HG02943 (cell line): ENCODE results near the gene DNMT3A.
A peak's percentile ranks its signal among the peaks of the same experiment; 100 is the strongest.

Experiments used
- ATAC-seq: cut with Tn5 transposase; IDR thresholded peaks from one replicate; pipeline ENCODE4 v1.9.1; 2021; ENCODE audit warnings: mild to moderate bottlenecking, low read depth, moderate library complexity; ENCODE audit not compliant: unreplicated experiment

The DNMT3A gene

DNA sequence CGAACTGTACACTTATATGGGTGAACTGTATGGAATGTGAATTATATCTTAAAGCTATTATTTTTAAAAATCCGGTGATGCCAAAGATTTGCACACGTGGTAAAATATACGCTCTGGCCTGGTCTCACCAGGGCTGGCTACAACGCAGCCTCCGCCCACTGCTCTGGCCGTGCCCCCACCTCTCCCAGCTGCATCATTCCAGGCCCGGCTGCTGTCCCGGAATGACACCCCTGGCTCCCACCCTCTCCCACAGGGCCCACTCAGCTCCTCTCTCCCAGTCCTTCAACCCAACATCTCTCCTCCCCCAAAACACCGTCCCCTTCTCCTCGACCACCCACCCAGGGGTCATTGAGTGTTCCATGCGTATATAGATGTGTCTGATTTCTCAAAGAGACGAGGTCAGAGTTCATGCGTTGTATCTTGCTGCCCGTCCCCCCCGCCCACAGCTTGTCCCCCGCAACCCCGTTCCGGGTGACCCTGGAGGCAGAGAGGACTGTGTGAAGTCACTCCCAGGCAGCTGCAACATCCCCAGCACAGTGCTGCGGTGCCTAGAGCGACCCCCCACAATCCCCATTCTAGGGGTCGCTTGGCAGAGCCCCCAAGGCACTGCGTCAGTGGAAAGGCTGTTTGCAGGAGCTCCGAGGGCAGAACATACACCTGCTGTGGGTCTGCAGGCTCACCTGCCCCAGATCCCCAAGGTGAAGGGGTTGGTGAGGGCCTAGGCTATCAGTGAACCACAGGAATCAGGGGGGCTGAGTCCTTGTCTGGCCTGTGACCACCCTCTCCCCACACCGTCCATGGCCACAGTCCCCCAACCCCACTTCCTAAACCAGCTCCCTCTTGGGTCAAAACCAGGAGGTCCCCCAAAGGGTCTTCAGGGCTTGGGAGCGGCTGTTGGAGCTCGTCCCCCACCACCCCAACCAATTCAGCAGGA lies 13.3 kb downstream of the DNMT3A start:
- no peak for ATAC-seq

DNA sequence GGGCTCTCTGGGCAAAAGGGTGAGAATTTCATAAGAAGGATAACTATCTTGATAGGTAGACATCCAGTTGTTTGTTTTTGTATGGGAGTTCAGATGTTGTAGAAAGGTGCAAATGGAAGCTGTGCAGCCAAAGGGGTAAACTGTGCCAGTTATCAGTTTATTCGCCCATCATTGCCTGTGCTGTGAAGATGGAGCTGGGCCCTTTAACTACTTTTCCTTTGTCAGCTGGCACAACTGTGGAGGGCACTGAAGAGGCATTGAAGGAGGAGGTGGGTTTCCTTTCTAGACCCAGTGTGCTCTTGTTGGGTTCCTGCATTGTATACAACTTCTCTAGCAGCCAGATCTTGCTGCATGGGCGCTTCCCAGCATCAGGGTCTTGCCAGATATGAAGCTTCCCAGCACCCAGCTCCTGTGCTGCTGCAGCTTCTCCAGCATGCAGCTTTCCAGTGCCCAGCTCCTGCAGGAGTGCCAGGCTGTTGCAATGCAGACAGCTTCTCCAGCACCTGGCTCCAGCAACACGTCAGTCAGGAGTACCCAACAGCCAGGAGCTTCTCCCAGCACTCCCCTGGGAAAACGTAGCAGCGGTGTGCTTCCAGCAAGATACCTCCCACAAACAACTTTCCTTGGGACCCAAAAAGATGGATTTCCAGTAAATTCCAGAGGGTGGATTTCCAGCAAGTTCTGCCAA lies 15.3 kb downstream of the DNMT3A start:
- no peak for ATAC-seq

- no peak for ATAC-seq
Measured at GRCh38 chr2:25324905-25325592, 16.7 kb downstream of the DNMT3A start.

GRCh38 chr2:25324251-25324650 lies 17.5 kb downstream of the DNMT3A start:
- ATAC-seq = no peak

- ATAC-seq = no peak
Measured at GRCh38 chr2:25323610-25324189, 18.0 kb downstream of the DNMT3A start.

DNA sequence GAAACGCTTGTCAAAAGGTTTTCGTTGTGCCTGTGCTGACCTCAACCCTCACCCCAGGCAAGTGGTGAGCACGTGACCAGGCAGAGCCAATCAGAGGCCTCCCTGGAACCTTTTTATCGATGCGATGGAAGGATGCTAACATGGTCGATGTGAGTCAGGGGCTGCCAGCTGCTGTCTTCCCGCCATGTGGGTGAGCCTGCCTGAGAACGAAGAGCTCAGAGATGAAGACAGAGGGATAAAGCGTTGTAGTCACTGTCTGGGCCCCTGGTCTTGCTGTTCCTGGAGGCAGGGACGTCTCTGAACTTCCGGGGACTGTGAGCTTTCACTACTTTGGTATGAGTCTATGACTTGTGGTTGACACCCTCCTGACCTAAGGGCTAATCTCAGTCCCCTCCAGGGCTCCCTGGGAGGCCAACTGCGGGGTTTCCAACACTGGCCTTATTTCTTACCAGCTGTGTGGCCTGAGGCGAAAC lies 18.6 kb downstream of the DNMT3A start:
- ATAC-seq = no peak

GRCh38 chr2:25322312-25322711 lies 19.4 kb downstream of the DNMT3A start:
- no peak for ATAC-seq

DNA sequence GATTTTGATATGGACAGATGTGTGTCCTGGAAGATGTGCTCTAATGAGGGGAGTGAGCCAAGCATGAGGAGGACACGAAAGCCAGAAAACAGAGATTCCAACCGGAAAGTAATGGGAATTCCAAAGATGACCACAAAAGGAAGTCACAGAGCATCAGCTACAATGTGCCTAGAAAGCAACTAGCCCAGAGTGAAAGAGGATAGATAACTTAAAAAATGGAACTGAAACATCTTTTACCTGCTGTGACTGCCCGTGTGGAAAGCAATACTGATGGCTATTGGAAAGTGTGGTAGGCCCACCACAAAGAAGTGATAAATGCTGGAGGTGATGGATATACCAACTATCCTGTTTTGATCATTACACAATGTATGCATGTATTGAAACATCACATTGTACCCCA lies 21.6 kb downstream of the DNMT3A start:
- ATAC-seq = no peak

DNA sequence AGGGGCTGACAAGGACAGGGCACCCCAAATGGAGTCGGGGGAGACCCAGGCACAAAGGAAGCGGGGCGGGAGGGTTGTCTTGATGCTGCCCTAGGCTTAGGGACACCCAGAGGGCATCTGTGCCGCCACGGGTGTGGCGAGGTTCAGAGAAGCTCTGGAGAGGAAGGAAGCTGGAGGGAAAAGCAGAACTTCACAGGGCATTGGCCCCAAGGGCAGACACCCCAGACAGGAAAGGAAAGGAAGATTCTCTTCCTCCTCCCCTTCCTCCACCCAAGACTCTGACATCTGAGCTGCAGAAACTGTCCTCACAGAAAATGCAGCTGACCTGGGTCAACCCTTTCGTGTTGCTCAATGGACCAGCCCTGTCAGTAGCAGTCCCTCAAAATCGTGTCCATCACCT lies 25.6 kb downstream of the DNMT3A start:
- ATAC-seq = no peak

DNA sequence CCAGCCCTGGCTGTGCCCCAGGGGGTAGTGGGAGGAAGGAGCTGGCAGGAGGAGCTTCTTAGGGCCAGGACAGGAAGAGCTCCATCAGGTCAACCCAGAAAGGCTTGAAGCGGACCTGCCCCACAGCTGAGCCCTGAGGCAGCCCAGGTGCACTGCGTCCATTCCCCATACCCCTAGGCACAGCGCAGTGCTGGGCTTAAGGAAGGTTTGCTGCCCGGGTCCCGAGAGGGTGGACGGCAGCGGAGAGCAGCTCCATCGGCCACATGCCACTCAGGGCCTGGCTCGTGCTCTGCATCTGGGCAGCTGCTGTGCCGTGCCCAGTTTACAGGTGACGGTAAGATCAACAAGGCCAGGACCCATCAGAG lies 26.4 kb downstream of the DNMT3A start:
- no peak for ATAC-seq

DNA sequence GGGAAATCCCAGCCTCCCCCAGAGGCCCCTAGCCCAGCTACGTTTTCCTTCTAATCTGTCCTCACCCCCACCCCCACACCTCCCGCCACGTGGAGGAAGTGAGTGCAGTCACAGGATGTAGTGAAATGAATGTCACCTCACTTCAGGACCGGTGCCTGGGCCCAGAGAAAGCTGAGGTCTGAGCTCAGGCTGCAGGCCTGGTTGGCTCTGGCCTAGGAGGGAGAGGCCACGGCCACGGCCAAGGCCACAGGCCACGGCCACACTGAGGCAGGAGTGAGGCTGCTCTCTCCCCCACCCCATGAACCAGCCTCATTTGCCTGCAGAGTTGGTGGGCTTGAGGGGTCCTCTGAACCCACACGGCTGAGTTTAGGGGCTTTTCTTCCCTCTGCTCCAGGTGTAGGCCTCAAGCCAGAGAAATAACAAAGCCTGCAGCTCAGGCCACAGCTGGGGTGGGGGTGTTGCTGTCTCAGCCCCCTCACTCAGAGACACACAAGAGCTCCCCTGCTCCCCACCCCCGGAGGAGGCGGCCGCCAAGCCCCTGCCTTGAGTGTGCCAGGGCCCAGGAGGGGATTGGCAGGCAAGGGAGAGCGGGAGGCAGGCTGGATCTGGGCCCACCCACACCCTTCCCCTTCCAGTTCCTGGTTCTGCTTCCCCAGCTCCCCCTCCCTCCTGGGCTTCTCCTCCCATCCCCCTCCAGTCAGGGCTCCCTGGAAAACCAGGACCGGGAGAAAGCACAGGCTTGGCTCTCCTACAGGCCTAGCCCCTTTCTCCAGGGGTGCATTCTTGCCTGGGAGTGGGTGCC lies 27.0 kb downstream of the DNMT3A start:
- ATAC-seq = peak; percentile 63

DNA sequence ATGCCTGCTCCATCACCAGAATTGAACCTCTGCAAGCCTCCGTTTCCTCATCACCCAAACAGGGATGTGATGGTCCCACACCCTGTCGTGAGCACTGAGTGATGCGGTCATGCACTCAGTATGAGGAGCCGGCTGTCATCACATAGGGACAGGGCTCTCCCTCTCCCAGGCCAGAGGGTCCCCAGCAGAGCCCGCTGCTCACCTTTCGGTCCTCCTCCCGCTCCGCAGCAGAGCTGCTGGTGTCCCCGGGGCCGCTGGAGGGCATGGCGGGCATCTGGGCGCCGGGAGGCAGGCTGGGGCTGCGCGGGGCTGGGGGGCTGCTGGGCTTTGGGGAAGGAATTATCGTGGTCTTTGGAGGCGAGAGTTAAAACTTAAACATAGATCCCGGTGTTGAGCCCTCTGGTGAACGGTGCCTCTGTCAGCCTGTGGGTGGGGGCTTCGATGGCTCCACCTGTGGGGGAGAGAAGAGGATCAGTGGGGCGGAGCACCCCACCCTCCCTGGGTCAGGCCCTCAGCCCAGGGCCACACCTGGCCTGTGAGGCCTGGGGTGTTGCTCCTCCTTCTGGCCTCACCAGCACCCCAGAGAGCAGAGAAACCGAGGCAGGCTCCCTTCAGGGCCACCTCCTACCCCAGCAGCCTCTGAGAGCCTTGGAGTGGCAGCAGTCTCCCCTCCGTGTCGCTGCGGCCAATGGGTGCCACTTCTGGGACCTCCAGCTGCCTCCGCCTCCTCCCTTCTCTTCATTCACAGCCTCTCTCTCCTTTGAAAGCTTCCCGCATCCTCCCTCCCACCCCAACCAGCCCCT lies 27.8 kb downstream of the DNMT3A start:
- ATAC-seq = no peak

DNA sequence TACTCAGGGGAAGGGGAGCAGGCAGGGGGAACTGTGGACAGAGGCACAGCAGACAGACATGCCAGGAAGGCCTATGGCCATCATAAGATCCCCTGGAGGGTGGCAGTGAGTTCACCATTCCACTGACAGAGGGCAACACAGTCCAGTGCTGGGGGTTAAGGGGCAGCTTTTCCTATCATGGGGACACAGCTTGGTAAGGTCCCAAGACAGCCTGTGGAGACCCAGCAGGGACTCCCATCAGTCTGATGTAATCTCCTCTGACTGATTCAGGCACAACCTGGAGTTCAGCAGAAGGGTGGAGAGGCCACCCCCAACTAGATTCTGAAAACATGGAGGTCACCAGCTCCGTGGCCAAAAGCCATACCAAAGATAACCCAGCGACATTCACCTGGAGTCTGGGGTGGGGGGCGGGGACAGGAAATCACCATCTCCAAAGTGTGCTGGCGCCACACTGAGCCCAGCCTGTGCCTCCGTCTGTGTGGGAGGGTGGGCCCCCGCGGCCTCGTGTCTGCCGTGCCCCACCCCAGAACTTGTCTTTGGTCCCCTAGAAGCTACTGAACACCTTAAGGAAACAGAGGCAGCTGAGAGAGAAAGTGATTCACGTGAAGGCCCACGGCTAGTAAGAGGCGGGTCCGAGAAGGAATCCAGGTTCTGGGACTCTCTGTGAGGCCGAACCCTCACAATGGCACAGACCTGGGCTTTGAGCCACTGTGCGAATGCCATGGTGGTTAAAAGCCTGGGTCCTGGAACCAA lies 28.6 kb downstream of the DNMT3A start:
- no peak for ATAC-seq

DNA sequence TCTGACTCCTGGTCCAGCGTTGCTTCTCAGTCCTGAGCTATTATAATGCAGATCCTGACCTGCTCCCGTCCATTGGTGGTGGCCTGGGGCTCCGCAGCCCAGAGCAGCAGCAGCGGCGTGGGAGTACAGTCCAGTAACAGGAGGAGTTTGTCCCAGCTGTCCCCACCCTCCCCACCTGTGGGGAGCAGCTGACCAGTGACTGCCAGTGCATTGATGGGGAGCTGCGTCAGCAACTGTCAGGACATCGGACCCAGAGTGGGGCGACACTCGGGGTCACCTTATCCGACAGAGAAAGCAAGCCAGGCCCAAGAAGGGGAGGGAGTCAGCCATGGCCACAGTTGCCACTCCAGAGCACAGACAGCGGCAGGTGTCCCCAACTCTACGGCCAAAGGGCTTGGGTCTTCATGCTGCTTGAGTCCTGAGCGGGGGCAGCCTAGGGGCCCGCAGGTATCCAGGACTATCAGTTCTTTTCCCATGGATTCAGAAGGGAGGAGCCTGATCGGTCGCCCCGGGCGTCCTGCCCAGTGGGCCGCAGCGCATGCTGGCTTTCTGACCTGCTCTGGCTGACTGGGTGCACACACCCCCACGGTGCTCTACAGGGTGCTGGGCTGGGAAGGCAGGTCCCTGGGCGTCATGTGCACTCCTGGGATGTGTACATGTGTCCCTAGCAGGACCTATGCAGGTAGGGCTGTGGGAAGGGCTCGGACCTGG lies 29.7 kb downstream of the DNMT3A start:
- no peak for ATAC-seq

DNA sequence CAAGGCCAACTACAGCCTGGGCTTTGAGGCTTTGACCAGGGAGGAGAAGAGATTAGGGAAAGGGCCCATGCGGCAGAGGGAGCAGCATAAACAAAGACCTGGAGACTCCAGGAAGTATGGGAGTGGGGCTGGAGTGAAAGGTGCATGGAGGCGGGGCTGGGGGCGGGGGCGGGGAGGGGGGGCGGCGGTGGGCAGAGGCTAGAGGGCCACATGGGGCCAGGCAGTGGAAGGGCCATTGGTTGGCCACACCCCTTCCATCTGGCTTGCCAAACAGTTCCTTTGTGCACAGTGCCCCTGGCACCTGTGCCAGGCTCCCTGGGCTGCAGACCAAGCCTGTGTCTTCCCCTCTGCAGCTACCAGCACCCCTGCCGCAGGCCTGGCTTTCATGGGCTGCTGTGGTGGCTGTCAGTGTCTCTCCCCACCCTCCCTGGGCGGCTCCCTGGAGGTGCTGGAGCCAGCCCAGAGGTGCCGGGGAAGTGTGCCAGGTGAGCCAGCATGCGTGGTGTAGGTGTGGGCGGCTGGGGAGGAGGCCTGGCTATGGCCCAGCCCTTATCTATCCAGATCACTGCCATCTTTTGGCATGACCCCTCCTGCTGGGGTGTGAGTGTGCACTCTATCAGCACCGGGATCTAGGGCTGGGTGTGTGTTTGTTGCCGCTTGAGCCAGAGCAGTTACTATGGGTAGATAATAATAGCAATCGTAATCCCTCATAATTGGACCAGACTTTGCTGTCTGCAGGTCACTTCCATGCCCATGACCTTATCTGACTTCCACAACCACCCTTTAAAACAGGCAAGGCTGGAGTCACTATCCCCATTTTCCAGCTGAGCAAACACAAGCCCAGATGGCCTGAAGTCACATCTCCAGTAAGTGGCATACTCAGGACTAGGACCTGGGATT lies 30.5 kb downstream of the DNMT3A start:
- no peak for ATAC-seq

DNA sequence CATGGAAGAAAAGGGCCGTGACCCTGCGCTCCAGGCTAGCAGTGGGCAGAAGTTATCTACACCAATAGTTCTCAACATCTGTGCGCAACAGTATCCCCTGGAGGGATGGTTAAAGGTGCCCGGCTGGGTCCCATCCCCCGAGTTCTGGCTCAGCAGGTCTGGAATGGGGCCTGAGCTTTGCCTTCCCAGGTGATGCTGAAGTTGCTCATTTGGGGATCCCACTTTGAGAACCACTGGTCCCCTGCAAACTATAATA lies 31.1 kb downstream of the DNMT3A start:
- ATAC-seq = no peak

- no peak for ATAC-seq
Measured at GRCh38 chr2:25309402-25309801, 32.3 kb downstream of the DNMT3A start.
